HCT116 (cell line): ENCODE results near the gene PLCB3.

Experiments used
- CEBPB ChIP-seq: IDR thresholded peaks from 2 replicates; pipeline ENCODE4 v1.6.1; 2012; ENCODE audit warnings: low read depth
- EZH2 ChIP-seq: fragments of 200-600 bp; sonication (generic); IDR thresholded peaks from 2 replicates; pipeline ENCODE4 v1.6.1; 2017; ENCODE audit warnings: antibody characterized with exemption, mixed run types
- POLR2A ChIP-seq: IDR thresholded peaks from 2 replicates; pipeline ENCODE4 v1.7.0; 2011; ENCODE audit warnings: borderline replicate concordance; ENCODE audit not compliant: insufficient read depth, insufficient read length; ENCODE audit errors: extremely low read depth
- SIN3A ChIP-seq: IDR thresholded peaks from 2 replicates; pipeline ENCODE4 v1.6.1; 2012; ENCODE audit warnings: low read depth
- SP1 ChIP-seq: IDR thresholded peaks from 2 replicates; pipeline ENCODE4 v1.6.1; 2012; ENCODE audit warnings: low read depth
- ZNF274 ChIP-seq: fragments of 200-500 bp; sonication (Bioruptor generic); IDR thresholded peaks from 2 replicates; pipeline ENCODE4 v1.6.1; 2014; ENCODE audit warnings: mild to moderate bottlenecking, low read depth, low read length, inconsistent platforms
- TF ChIP-seq, protein P1 (sequence below), 3 experiments: fragments of 200-600 bp in 1 of 3; sonication (generic) in 1 of 3; IDR thresholded peaks in 2 of 3; conservative IDR thresholded peaks in 1 of 3; 2 replicates each; pipeline ENCODE4 v1.5.1; 2012 to 2017; ENCODE audit warnings: low read depth in 2 of 3, low read length in 2 of 3, antibody characterized with exemption in 1 of 3, borderline replicate concordance in 1 of 3, control low read depth in 1 of 3, mild to moderate bottlenecking in 1 of 3, mixed read lengths in 1 of 3, mixed run types in 1 of 3, moderate library complexity in 1 of 3; ENCODE audit not compliant: insufficient read depth in 1 of 3
- TF ChIP-seq, protein P2 (sequence below): IDR thresholded peaks from 2 replicates; pipeline ENCODE4 v1.6.1; 2011; ENCODE audit warnings: mild to moderate bottlenecking, low read length, moderate library complexity; ENCODE audit not compliant: insufficient replicate concordance; ENCODE audit errors: extremely low read depth

- TF ChIP-seq SP1 (no peak), POLR2A (no peak), SIN3A (no peak), EZH2 (no peak), CEBPB (no peak), ZNF274 (no peak)
- TF ChIP-seq, protein P1, sequence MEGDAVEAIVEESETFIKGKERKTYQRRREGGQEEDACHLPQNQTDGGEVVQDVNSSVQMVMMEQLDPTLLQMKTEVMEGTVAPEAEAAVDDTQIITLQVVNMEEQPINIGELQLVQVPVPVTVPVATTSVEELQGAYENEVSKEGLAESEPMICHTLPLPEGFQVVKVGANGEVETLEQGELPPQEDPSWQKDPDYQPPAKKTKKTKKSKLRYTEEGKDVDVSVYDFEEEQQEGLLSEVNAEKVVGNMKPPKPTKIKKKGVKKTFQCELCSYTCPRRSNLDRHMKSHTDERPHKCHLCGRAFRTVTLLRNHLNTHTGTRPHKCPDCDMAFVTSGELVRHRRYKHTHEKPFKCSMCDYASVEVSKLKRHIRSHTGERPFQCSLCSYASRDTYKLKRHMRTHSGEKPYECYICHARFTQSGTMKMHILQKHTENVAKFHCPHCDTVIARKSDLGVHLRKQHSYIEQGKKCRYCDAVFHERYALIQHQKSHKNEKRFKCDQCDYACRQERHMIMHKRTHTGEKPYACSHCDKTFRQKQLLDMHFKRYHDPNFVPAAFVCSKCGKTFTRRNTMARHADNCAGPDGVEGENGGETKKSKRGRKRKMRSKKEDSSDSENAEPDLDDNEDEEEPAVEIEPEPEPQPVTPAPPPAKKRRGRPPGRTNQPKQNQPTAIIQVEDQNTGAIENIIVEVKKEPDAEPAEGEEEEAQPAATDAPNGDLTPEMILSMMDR (IDR thresholded peaks at IDR 0.05 in 2 of 3, conservative IDR thresholded peaks at IDR 0.05 in 1 of 3; ENCODE audit: borderline replicate concordance in 1 of 3, insufficient read depth in 1 of 3, low read depth in 2 of 3, low read length in 2 of 3): no peak
- TF ChIP-seq, protein P2, sequence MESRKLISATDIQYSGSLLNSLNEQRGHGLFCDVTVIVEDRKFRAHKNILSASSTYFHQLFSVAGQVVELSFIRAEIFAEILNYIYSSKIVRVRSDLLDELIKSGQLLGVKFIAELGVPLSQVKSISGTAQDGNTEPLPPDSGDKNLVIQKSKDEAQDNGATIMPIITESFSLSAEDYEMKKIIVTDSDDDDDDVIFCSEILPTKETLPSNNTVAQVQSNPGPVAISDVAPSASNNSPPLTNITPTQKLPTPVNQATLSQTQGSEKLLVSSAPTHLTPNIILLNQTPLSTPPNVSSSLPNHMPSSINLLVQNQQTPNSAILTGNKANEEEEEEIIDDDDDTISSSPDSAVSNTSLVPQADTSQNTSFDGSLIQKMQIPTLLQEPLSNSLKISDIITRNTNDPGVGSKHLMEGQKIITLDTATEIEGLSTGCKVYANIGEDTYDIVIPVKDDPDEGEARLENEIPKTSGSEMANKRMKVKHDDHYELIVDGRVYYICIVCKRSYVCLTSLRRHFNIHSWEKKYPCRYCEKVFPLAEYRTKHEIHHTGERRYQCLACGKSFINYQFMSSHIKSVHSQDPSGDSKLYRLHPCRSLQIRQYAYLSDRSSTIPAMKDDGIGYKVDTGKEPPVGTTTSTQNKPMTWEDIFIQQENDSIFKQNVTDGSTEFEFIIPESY: no peak
These were observed 20.4 kb upstream of the PLCB3 start for GRCh38 chr11:64230985-64231365.
